Upper lobe of left lung (tissue), 4 donors: ENCODE results near the gene CBX2.

ENCODE experiments used
- CTCF ChIP-seq, 6 experiments: fragments of 450-650 bp in 4 of 6; fragments of 200-600 bp in 2 of 6; sonication (generic) in 2 of 6; IDR thresholded peaks; one replicate each; pipeline ENCODE4 v1.5.1; 2016 to 2019; ENCODE audit warnings: antibody characterized with exemption in 6 of 6
- EP300 ChIP-seq, 4 donors: sonication (generic); formaldehyde crosslinking; IDR thresholded peaks; one replicate each; pipeline ENCODE4 v1.5.1; 2017; ENCODE audit warnings: antibody characterized with exemption in 4 of 4, control low read depth in 2 of 4
- POLR2A ChIP-seq, 4 donors: fragments of 450-650 bp; IDR thresholded peaks; one replicate each; pipeline ENCODE4 v1.5.1; 2016 to 2017; ENCODE audit warnings: antibody characterized with exemption in 4 of 4, mild to moderate bottlenecking in 2 of 4

GRCh38 chr17:79794659-79795511 lies 16.9 kb downstream of the CBX2 start:
- TF ChIP-seq CTCF (IDR thresholded peaks at IDR 0.05) (no peak), EP300 (IDR thresholded peaks at IDR 0.05) (no peak), POLR2A (IDR thresholded peaks at IDR 0.05) (no peak)
